GM19193 (cell line): Measurements from ENCODE around the gene RNF168.

Experiments used
- POLR2A ChIP-seq: IDR thresholded peaks from 4 replicates; pipeline ENCODE4 v1.6.1; 2011; ENCODE audit not compliant: insufficient read depth, insufficient read length; ENCODE audit errors: extremely low read depth

The RNF168 gene

GRCh38 chr3:196431181-196432136 is 72.1 kb downstream of the RNF168 start:
- no peak for TF ChIP-seq POLR2A

GRCh38 chr3:196428041-196428440 is 75.5 kb downstream of the RNF168 start:
- no peak for TF ChIP-seq POLR2A

- no peak for TF ChIP-seq POLR2A
These were observed 80.4 kb downstream of the RNF168 start for GRCh38 chr3:196423044-196423781.

- no peak for TF ChIP-seq POLR2A
These were observed 84.2 kb downstream of the RNF168 start for GRCh38 chr3:196419386-196419785.
